ENCODE measurements around the gene GARRE1. TPM values are rescaled to one million over a fixed set of nuclear protein-coding genes. Genes with fewer than 3 reads are reported as not detected.
"Not testable (repeated sequence)": the region's sequence is repeated elsewhere in the genome, so short reads cannot be mapped to it uniquely, and the experiment has no call there.

Gene GARRE1
- total RNA-seq: 1 to 10 TPM; 7.2 to 8.1 TPM

DNA sequence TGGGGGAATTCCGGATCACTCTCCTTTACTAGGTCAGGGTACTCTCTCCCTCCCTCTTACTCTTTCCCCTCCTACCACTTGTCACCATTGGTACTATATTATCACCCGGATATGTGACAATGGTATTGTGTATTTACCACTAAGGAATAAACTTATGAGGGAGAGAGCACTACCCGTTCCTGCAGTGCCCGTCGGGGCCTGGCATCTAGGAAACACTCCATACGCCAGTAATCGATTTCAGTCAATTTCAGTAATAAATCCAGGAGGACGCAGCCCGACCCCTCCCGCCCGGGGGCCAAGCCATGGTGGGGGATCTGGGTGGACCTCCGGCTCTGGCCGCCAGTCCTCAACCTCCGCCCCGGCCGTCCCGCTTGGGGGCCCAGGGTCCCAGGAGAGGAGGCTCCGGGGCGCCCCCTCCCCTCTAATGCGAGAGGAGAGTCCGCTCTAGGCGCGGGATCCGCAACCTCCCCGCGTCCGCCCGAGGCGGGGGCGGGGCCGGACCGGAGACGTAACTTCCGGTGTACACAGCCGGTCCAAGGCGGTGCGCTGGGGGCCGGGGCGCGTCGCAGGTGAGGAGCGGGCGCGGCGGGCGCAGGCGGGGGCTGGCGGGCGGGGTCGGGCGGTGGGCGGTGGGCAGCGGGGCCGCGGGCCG is at the start of gene GARRE1:
Gene GARRE1 (plus strand): TSS at position 509 of the 652 bp plus-strand sequence. CDS start 45,920 bp downstream, outside the sequence.
- H3K36me3 Mint-ChIP-seq (ENCODE audit: low read depth): peaks cover 3% of the 10 kb centered on the region
- ATAC-seq (peak; percentile 94), DNase-seq (peak; percentile 88)
- peak within 1 kb of the TSS; percentile 96 for H3K27ac Mint-ChIP-seq
- no peaks in the 10 kb centered on the region for H3K9me3 Mint-ChIP-seq
- POLR2A ChIA-PET: no interaction called here
- CTCF ChIA-PET: no interaction called here
- intact Hi-C loops (cut with micrococcal nuclease): no loop called here
- TF ChIP-seq, protein P1, sequence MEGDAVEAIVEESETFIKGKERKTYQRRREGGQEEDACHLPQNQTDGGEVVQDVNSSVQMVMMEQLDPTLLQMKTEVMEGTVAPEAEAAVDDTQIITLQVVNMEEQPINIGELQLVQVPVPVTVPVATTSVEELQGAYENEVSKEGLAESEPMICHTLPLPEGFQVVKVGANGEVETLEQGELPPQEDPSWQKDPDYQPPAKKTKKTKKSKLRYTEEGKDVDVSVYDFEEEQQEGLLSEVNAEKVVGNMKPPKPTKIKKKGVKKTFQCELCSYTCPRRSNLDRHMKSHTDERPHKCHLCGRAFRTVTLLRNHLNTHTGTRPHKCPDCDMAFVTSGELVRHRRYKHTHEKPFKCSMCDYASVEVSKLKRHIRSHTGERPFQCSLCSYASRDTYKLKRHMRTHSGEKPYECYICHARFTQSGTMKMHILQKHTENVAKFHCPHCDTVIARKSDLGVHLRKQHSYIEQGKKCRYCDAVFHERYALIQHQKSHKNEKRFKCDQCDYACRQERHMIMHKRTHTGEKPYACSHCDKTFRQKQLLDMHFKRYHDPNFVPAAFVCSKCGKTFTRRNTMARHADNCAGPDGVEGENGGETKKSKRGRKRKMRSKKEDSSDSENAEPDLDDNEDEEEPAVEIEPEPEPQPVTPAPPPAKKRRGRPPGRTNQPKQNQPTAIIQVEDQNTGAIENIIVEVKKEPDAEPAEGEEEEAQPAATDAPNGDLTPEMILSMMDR (IDR thresholded peaks at IDR 0.05): no peak
- H3K27me3 Mint-ChIP-seq: no peaks in the 10 kb centered on the region
- peak within 1 kb of the TSS; percentile 92 for H3K4me3 Mint-ChIP-seq
- peaks cover 29% of the 10 kb centered on the region for H3K4me1 Mint-ChIP-seq (ENCODE audit: low read depth)

DNA sequence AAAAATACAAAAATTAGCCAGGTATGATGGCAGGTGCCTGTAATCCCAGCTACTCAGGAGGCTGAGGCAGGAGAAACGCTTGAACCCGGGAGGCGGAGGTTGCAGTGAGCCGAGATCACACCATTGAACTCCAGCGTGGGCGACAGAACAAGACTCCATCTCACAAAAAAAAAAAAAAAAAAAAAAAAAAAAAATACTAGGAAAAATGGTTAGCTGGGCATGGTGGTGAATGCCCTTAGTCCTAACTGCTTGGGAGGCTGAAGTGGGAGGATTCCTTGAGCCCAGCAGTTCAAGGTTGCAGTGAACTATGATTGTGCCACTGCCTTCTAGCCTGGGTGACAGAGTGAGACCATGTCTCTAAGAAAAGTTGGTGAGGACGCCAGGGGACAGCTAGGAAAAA is 49.0 kb upstream of the GARRE1 start:
- H3K4me3 Mint-ChIP-seq; intact Hi-C loops (cut with micrococcal nuclease); H3K27ac Mint-ChIP-seq; ATAC-seq; H3K9me3 Mint-ChIP-seq; DNase-seq; H3K27me3 Mint-ChIP-seq; H3K4me1 Mint-ChIP-seq (ENCODE audit: low read depth); POLR2A ChIA-PET: not testable (repeated sequence)
- H3K36me3 Mint-ChIP-seq (ENCODE audit: low read depth): peaks cover 21% of the 10 kb centered on the region
- CTCF ChIA-PET: interaction anchor here (1.1 to 1.6 kb wide), 5 partner anchors 16 to 163 kb away, joined by 3 to 5 read pairs (median 3); no protein-coding TSS in a partner anchor

DNA sequence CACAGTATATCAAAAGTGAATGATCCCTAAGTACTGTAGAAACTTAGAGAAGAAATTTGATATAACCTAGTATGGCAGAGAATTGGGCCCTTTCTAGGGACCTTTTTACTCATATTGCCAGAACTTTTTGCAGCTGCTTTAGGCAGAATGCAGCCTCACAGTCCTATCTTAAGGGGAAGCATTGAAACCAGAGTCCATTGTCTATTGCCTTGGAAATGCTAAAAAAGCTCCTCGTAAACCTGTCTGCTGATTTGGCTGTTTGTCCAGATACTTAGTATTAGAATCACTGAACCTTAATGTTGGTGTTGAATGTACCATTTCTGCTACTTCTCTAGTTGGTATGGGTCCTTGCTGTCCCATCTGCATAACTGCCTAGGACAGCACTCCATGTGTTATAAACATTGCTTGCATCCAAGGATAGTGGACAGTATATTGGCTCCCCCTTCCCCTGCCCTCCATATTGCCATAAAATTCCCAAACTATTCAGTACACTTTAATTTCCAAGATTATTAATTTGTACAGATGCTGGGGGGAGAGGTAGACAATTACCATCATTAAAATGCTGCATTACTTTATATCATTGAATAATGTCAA is 46.0 kb upstream of the GARRE1 start:
- POLR2A ChIA-PET: interaction anchor here (1.2 to 2.2 kb wide), 2 partner anchors 25 to 35 kb away, joined by 4 to 5 read pairs; no protein-coding TSS in a partner anchor
- H3K27ac Mint-ChIP-seq: no peak overlapping the region

GRCh38 chr19:34209726-34210125 is 44.6 kb upstream of the GARRE1 start:
- ChIA-PET CTCF (interaction anchor here (0.9 to 3.3 kb wide), 7 partner anchors 10 to 137 kb away, joined by 3 to 11 read pairs (median 4); no protein-coding TSS in a partner anchor), POLR2A (interaction anchor here (2.2 kb wide), 1 partner anchor 36 kb away, joined by 5 read pairs; no protein-coding TSS in a partner anchor)
- Mint-ChIP-seq H3K36me3 (ENCODE audit: low read depth) (peaks cover 17% of the 10 kb centered on the region), H3K4me1 (ENCODE audit: low read depth) (no peaks in the 10 kb centered on the region), H3K27me3 (no peaks in the 10 kb centered on the region), H3K9me3 (no peaks in the 10 kb centered on the region), H3K27ac (no peak overlapping the region), H3K4me3 (no peak overlapping the region)
- intact Hi-C loops (cut with micrococcal nuclease): no loop called here
- ATAC-seq (no peak), DNase-seq (no peak)
- TF ChIP-seq, protein P1 (IDR thresholded peaks at IDR 0.05): no peak

More for the DNA sequence above, 46.0 kb upstream of the GARRE1 start:
- CTCF ChIA-PET: interaction anchor here (1.2 to 3.3 kb wide), 3 partner anchors 11 to 138 kb away, joined by 4 to 11 read pairs (median 10); no protein-coding TSS in a partner anchor
- ATAC-seq (no peak), DNase-seq (no peak)
- no peaks in the 10 kb centered on the region for H3K4me1 Mint-ChIP-seq (ENCODE audit: low read depth)
- no peak overlapping the region for H3K4me3 Mint-ChIP-seq
- intact Hi-C loops (cut with micrococcal nuclease): no loop called here
- no peaks in the 10 kb centered on the region for H3K9me3 Mint-ChIP-seq
- H3K36me3 Mint-ChIP-seq (ENCODE audit: low read depth): peaks cover 17% of the 10 kb centered on the region
- TF ChIP-seq, protein P1 (IDR thresholded peaks at IDR 0.05): no peak
- H3K27me3 Mint-ChIP-seq: no peaks in the 10 kb centered on the region

- Mint-ChIP-seq H3K27me3 (no peaks in the 10 kb centered on the region), H3K4me3 (no peak overlapping the region), H3K9me3 (no peaks in the 10 kb centered on the region), H3K27ac (no peak overlapping the region), H3K4me1 (ENCODE audit: low read depth) (peaks cover 23% of the 10 kb centered on the region), H3K36me3 (ENCODE audit: low read depth) (peaks cover 26% of the 10 kb centered on the region)
- intact Hi-C loops (cut with micrococcal nuclease): no loop called here
- TF ChIP-seq, protein P1 (IDR thresholded peaks at IDR 0.05): no peak
- DNase-seq: no peak
- CTCF ChIA-PET: no interaction called here
- POLR2A ChIA-PET: no interaction called here
- no peak for ATAC-seq
Observed at GRCh38 chr19:34213283-34213682, 41.1 kb upstream of the GARRE1 start.
